Tibial nerve (tissue), 3 donors: ENCODE measurements around the gene KRTAP3-1.

Experiments
- POLR2A ChIP-seq, 2 donors: fragments of 450-650 bp; IDR thresholded peaks; one replicate each; pipeline ENCODE4 v1.6.1; 2017; ENCODE audit warnings: antibody characterized with exemption in 2 of 2, mild to moderate bottlenecking in 2 of 2, moderate library complexity in 2 of 2
- TF ChIP-seq, protein P1 (sequence below), 5 experiments: fragments of 200-600 bp in 3 of 5; fragments of 450-650 bp in 2 of 5; sonication (generic) in 3 of 5; IDR thresholded peaks; one replicate each; pipeline ENCODE4 v1.5.1; 2016 to 2019; ENCODE audit warnings: antibody characterized with exemption in 5 of 5, mild to moderate bottlenecking in 3 of 5, moderate library complexity in 2 of 5

DNA sequence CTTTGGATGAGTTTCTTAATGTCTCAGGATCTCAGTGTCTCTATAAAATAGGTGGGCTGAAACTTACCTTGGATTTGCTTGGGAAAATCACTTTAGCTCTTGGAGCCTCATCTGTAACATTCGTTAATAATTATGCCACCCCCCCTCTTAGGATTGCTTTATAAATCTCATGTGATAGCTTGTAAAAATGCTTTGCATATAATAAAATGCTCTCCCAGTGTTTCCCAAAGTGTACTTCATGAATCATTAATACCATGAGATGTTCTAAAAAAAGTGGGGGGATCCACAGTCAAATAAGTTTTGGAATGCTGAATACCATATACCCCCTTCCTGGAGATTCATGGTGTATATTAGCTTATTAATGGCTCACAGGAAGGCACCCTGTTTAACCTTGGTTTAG is 47.3 kb downstream of the KRTAP3-1 start:
- TF ChIP-seq POLR2A (IDR thresholded peaks at IDR 0.05): no peak
- TF ChIP-seq, protein P1, sequence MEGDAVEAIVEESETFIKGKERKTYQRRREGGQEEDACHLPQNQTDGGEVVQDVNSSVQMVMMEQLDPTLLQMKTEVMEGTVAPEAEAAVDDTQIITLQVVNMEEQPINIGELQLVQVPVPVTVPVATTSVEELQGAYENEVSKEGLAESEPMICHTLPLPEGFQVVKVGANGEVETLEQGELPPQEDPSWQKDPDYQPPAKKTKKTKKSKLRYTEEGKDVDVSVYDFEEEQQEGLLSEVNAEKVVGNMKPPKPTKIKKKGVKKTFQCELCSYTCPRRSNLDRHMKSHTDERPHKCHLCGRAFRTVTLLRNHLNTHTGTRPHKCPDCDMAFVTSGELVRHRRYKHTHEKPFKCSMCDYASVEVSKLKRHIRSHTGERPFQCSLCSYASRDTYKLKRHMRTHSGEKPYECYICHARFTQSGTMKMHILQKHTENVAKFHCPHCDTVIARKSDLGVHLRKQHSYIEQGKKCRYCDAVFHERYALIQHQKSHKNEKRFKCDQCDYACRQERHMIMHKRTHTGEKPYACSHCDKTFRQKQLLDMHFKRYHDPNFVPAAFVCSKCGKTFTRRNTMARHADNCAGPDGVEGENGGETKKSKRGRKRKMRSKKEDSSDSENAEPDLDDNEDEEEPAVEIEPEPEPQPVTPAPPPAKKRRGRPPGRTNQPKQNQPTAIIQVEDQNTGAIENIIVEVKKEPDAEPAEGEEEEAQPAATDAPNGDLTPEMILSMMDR (IDR thresholded peaks at IDR 0.05): no peak
